HEK293 (cell line): ENCODE results near the gene C20orf204.
A peak's percentile ranks its signal among the peaks of the same experiment; 100 is the strongest.

ENCODE experiments used
- CTCF ChIA-PET: fragments of 350-600 bp; formaldehyde crosslinking; extraction: SDS; loops from one replicate; lab custom pipeline; 2021; ENCODE audit warnings: antibody characterized with exemption; lab: Yijun Ruan, JAX
- POLR2A ChIA-PET: fragments of 300-600 bp; formaldehyde crosslinking; extraction: SDS; loops from one replicate; lab custom pipeline; 2020; ENCODE audit warnings: antibody characterized with exemption, inconsistent platforms; lab: Yijun Ruan, JAX
- H3K27ac ChIP-seq: fragments of 200-500 bp; sonication (Bioruptor generic); 2 replicates; pipeline ENCODE4 v1.5.1; 2014; ENCODE audit warnings: low read depth, low read length, control low read depth, inconsistent platforms; ENCODE audit errors: extremely low read depth
- H3K36me3 ChIP-seq, 2 experiments: fragments of 200-500 bp in 1 of 2; sonication (Bioruptor generic) in 1 of 2; 1 replicate in 1 of 2; 2 replicates in 1 of 2; pipeline ENCODE4 v1.5.1; 2014 to 2017; ENCODE audit warnings: inconsistent platforms in 2 of 2, low read length in 2 of 2; ENCODE audit not compliant: control insufficient read depth in 2 of 2, insufficient read depth in 1 of 2
- H3K4me1 ChIP-seq: fragments of 200-500 bp; sonication (Bioruptor generic); 2 replicates; pipeline ENCODE4 v1.5.1; 2014; ENCODE audit warnings: mild to moderate bottlenecking, low read length, inconsistent platforms; ENCODE audit not compliant: control insufficient read depth, insufficient read depth
- H3K4me3 ChIP-seq: 2 replicates; pipeline ENCODE4 v1.5.1; 2011; ENCODE audit warnings: low read depth, mild to moderate bottlenecking, control low read depth, low read length, moderate library complexity
- H3K9me3 ChIP-seq: fragments of 200-500 bp; sonication (Bioruptor generic); 2 replicates; pipeline ENCODE4 v1.5.1; 2014; ENCODE audit warnings: low read depth, low read length, inconsistent platforms; ENCODE audit not compliant: control insufficient read depth, insufficient read depth
- INSM2 ChIP-seq: fragments of 450-650 bp; formaldehyde crosslinking; IDR thresholded peaks from 2 replicates; pipeline ENCODE4 v1.5.1; 2016; ENCODE audit warnings: missing biosample characterization, missing genetic modification characterization
- MZF1 ChIP-seq: fragments of 450-650 bp; formaldehyde crosslinking; IDR thresholded peaks from 2 replicates; pipeline ENCODE4 v1.5.1; 2017; ENCODE audit warnings: missing biosample characterization, missing genetic modification characterization, borderline replicate concordance
- ZBTB17 ChIP-seq: fragments of 450-650 bp; formaldehyde crosslinking; IDR thresholded peaks from 2 replicates; pipeline ENCODE4 v1.5.1; 2016; ENCODE audit warnings: missing biosample characterization, missing genetic modification characterization
- ZBTB26 ChIP-seq: fragments of 450-650 bp; formaldehyde crosslinking; optimal IDR thresholded peaks from 2 replicates; pipeline ENCODE3; 2016; ENCODE audit warnings: missing biosample characterization, mild to moderate bottlenecking, missing genetic modification characterization
- ZBTB8A ChIP-seq: fragments of 450-650 bp; formaldehyde crosslinking; IDR thresholded peaks from 2 replicates; pipeline ENCODE4 v1.5.1; 2016; ENCODE audit warnings: missing biosample characterization, missing genetic modification characterization
- ZFP41 ChIP-seq: fragments of 450-650 bp; formaldehyde crosslinking; IDR thresholded peaks from 2 replicates; pipeline ENCODE4 v1.5.1; 2016; ENCODE audit warnings: missing biosample characterization, missing genetic modification characterization, borderline replicate concordance
- ZNF133 ChIP-seq: fragments of 450-650 bp; formaldehyde crosslinking; IDR thresholded peaks from 2 replicates; pipeline ENCODE4 v1.5.1; 2016; ENCODE audit warnings: missing biosample characterization, missing genetic modification characterization
- ZNF175 ChIP-seq: fragments of 450-650 bp; formaldehyde crosslinking; IDR thresholded peaks from 2 replicates; pipeline ENCODE4 v1.5.1; 2016; ENCODE audit warnings: missing biosample characterization, missing genetic modification characterization
- ZNF19 ChIP-seq: fragments of 450-650 bp; formaldehyde crosslinking; IDR thresholded peaks from 2 replicates; pipeline ENCODE4; 2016; ENCODE audit warnings: missing biosample characterization, missing genetic modification characterization, low read depth
- ZNF223 ChIP-seq: fragments of 450-650 bp; formaldehyde crosslinking; IDR thresholded peaks from 2 replicates; pipeline ENCODE4 v1.5.1; 2016; ENCODE audit warnings: missing biosample characterization, missing genetic modification characterization
- ZNF398 ChIP-seq: fragments of 450-650 bp; formaldehyde crosslinking; IDR thresholded peaks from 2 replicates; pipeline ENCODE4 v1.5.1; 2017; ENCODE audit warnings: missing biosample characterization, missing genetic modification characterization
- ZNF501 ChIP-seq: fragments of 450-650 bp; formaldehyde crosslinking; IDR thresholded peaks from 2 replicates; pipeline ENCODE4 v1.5.1; 2016; ENCODE audit warnings: missing biosample characterization, missing genetic modification characterization
- ZNF518A ChIP-seq: fragments of 450-650 bp; formaldehyde crosslinking; conservative IDR thresholded peaks from 2 replicates; pipeline ENCODE4 v1.5.1; 2016; ENCODE audit warnings: low read depth, missing biosample characterization, missing genetic modification characterization
- ZNF544 ChIP-seq: fragments of 450-650 bp; formaldehyde crosslinking; IDR thresholded peaks from 2 replicates; pipeline ENCODE4 v1.5.0; 2017; ENCODE audit warnings: missing biosample characterization, missing genetic modification characterization
- ZNF654 ChIP-seq: fragments of 450-650 bp; formaldehyde crosslinking; IDR thresholded peaks from 2 replicates; pipeline ENCODE4 v1.5.1; 2016; ENCODE audit warnings: low read depth, missing biosample characterization, missing genetic modification characterization
- ZNF792 ChIP-seq: fragments of 450-650 bp; formaldehyde crosslinking; IDR thresholded peaks from 2 replicates; pipeline ENCODE4 v1.5.1; 2016; ENCODE audit warnings: missing biosample characterization, missing genetic modification characterization

Gene C20orf204

GRCh38 chr20:64048402-64049044, 12.5 kb downstream of the C20orf204 start (continued):
- TF ChIP-seq ZNF518A (no peak), ZNF223 (no peak), ZNF19 (no peak), ZNF398 (tag by site-specific recombination) (no peak), INSM2 (tag by site-specific recombination) (no peak), ZNF133 (tag by site-specific recombination) (no peak), ZBTB17 (tag by site-specific recombination) (no peak), ZNF501 (tag by site-specific recombination) (no peak), ZNF654 (tag by site-specific recombination) (no peak), ZNF544 (tag by site-specific recombination) (no peak), ZNF792 (tag by site-specific recombination) (no peak)

- Histone ChIP-seq H3K9me3 (no peaks in the 10 kb centered on the region), H3K36me3 (peaks cover 0 to 5% of the 10 kb centered on the region in 2 experiments; a peak in 1 of 3 replicates), H3K27ac (peak within 1 kb of the TSS; percentile 24; the same call in 1 of the 2 replicates), H3K4me3 (peak within 1 kb of the TSS; percentile 36), H3K4me1 (peaks cover 6% of the 10 kb centered on the region)
- ChIA-PET POLR2A (interaction anchor here (0.9 to 1.4 kb wide), 2 partner anchors 10 kb away, joined by 3 to 4 read pairs; no protein-coding TSS in a partner anchor), CTCF (interaction anchor here (1.3 kb wide), 1 partner anchor 10 kb away, joined by 7 read pairs; no protein-coding TSS in a partner anchor)
- TF ChIP-seq ZFP41 (no peak), MZF1 (tag by site-specific recombination) (no peak), ZBTB8A (tag by site-specific recombination) (peak; percentile 44; the same call in 1 of the 2 replicates), ZNF175 (tag by site-specific recombination) (no peak), ZBTB26 (tag by site-specific recombination) (peak; percentile 31)
Measured at GRCh38 chr20:64049060-64049877, 13.3 kb downstream of the C20orf204 start, which contains the start of gene SOX18. TSS of gene SOX18 (minus strand) at chr20:64049639. CDS start at chr20:64049516, 123 bp downstream.
